HG02973 (cell line): ENCODE measurements around the gene PLCB4.

Experiments
- ATAC-seq: cut with Tn5 transposase; IDR thresholded peaks from one replicate; pipeline ENCODE4 v1.9.1; 2021; ENCODE audit warnings: moderate library complexity; ENCODE audit not compliant: unreplicated experiment

PLCB4 gene

GRCh38 chr20:9476637-9477036 is 407.8 kb downstream of the PLCB4 start:
- no peak for ATAC-seq

DNA sequence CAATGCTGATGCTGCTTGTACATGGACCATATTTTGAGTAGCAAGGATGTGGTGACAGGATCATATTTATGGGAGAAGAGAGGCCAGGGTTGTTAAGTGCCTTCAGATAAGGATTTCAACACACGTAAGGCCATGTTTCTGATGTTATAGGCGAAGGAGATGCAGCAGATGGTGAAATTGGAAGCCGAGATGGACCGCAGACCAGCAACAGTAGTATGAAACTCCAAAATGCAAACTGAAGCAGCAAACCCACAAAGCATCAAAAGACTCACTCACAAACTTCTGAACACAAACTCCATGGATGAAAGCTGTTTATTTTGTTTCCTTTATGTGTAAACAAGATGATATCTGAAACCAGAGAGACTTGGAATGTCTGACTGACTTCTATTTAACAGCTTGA is 409.9 kb downstream of the PLCB4 start:
- no peak for ATAC-seq

GRCh38 chr20:9480066-9480465 is 411.2 kb downstream of the PLCB4 start:
- ATAC-seq = no peak

- ATAC-seq = no peak
Measured at GRCh38 chr20:9482180-9482579, 413.3 kb downstream of the PLCB4 start.

GRCh38 chr20:9483131-9483530 is 414.2 kb downstream of the PLCB4 start:
- ATAC-seq = no peak

- ATAC-seq = no peak
Measured at GRCh38 chr20:9485614-9486340, 416.9 kb downstream of the PLCB4 start.

DNA sequence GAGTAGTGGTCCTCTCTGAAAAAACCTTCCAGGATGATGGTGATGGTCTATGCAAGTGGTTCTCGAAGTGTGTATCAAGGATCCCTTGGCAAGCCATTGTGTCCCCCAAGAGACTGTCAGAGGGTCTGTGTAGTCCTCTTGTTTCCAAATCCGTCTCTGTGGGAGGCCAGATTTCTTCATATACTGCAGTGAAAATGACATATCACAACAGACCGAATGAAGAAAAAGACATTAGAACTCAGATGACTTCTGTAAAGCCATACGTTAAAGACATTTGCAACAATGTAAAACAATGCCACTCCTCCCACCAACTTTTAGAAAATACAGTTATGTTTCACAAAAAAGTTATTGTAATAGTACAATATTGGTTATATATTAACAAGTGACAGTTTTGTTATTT is 418.3 kb downstream of the PLCB4 start:
- no peak for ATAC-seq

GRCh38 chr20:9488063-9488462 is 419.2 kb downstream of the PLCB4 start:
- no peak for ATAC-seq

- no peak for ATAC-seq
Measured at GRCh38 chr20:9490161-9490560, 421.3 kb downstream of the PLCB4 start.

DNA sequence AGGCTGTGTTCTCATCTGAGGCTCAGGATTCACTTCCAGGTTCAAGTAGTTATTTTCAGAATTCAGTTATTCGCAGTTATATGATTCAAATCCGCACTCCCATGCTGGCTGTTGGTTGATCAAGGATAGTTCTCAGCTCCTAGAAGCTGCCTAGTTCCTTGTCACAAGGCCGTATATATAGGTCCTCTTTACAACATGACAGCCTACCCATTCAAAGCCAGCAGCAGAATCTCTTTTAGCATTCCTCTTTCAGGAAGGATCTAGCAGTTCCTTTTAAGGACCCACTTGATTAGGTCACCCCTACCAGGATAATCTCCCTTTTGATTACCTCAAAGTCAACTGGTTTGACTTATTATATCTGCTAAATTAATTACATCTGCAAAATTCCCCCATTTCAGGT is 421.7 kb downstream of the PLCB4 start:
- no peak for ATAC-seq

GRCh38 chr20:9491324-9491723 is 422.4 kb downstream of the PLCB4 start:
- no peak for ATAC-seq

DNA sequence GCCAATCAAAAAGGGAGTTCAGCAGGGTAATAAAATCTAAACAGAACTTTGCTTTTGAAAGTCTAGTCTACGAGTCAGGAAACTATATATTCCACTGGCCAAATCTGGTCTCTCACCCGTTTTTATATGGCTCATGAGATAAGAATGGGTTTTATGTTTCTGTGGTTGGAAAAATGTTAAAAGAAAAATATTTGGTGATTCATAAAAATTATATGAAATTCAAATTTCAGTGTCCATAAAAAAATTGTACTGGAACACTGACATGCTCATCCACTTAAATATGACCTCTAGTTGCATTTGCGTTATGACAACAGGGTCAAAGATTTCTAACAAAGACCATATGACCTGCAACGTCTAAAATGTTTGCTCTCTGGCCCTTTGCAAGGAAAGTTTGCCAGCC is 423.2 kb downstream of the PLCB4 start:
- ATAC-seq = no peak

DNA sequence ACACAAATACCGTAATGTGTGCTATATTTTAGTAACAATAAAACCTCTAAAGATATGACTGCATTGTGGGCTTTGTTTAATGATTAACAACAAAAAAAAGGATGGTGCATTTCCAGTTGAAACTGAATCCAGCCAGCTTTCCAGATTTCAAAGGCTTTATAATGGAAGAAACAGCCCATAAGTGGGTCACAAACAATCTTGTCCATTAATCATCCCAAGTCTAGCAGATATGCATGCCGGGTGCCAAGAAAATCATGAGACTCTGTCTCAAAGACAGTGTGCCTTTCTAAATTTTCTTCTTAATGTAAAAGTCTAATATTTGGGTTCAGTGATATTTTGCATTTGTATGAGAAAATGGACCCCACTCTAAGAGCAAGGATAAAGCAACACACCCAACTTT is 424.9 kb downstream of the PLCB4 start:
- no peak for ATAC-seq

- ATAC-seq = no peak
Measured at GRCh38 chr20:9495701-9496100, 426.8 kb downstream of the PLCB4 start.

GRCh38 chr20:9496155-9496554 is 427.3 kb downstream of the PLCB4 start:
- ATAC-seq = no peak

DNA sequence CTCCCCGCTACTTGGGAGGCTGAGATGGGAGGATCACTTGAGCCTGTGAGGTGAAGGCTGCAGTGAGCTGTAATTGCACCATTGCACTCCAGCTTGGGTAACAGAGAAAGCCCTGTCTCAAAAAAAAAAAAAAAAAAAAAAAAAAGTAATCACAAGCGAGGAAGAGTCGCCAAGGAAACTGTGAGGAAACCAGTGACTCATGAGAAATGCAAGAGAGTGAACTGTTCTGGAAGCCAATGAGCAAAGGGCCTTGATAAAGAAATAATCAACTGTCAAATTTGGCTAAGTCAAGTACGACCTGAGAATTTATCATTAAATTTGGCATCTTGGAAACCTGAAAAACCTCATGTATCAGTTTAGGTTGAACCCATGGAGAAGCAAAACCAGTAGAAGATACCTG is 429.4 kb downstream of the PLCB4 start:
- no peak for ATAC-seq

DNA sequence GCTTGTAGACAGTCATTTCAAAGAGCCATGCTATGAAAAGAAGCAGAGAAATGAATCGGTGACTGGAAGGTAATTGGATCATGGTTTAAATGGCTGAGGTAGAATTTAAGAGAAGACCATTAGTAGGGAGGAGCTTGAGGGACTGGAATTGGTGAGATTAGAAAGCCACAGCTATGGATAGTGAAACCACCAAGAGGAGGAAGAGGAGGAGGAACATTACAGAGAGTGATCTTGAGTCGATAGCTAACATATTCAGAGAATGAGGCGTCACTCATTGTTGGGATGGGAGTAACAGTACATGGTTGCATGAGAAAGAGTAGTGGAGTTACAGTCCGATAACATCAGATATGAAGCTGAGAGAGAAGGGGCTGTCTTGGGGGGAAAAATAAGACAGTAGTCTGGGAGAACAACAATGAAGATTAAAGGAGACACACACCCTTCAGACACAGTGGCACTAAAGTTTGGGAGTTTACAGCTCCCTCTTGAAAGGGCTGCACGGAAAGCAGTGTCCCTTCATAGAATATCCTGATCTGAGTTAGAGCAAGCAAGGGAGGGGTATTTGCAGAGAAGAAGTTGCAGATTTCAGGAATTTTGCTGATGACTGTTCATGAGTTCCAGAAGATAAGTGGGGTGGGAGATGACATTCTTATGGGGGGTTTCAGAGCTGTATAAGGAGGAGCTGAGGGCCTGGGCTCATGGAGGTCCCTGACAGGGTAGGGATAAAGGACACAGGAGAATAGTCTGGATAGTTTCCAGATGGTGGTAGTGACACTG is 430.4 kb downstream of the PLCB4 start:
- no peak for ATAC-seq

GRCh38 chr20:9500121-9500520 is 431.2 kb downstream of the PLCB4 start:
- ATAC-seq = no peak

GRCh38 chr20:9501473-9501872 is 432.6 kb downstream of the PLCB4 start:
- ATAC-seq = no peak

DNA sequence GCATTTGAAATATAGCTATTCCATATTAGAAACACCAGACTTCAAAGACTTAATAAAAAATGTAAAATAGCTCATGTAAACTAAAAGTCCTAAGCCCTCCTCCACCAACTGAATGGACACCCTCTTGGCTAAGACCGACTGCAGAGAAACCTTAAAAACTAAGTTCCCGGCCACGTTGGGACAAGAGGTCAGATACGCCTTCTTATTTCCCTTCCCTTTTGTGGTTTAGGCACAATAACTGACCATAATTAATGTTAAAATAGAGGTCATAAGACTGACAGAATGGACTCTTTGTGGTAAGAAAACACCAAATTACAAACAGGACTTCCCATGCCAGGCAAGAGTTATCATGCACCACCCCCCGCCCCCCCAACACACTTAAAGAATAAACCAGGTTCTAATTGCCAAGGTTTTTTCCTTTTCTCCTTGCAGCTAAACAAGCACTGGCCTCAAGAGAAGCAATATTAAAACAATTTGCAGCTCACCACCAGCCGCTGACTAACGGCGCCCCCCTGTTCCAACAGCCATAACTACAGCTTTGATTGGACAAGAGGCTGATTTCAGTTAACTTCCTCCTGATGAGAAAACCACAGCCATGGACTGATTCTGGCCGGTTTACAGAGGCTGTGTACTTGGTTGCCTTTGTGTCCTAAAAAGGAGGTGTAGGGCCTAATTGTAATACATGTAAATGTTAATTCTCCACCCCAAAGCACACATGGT is 434.8 kb downstream of the PLCB4 start:
- no peak for ATAC-seq

DNA sequence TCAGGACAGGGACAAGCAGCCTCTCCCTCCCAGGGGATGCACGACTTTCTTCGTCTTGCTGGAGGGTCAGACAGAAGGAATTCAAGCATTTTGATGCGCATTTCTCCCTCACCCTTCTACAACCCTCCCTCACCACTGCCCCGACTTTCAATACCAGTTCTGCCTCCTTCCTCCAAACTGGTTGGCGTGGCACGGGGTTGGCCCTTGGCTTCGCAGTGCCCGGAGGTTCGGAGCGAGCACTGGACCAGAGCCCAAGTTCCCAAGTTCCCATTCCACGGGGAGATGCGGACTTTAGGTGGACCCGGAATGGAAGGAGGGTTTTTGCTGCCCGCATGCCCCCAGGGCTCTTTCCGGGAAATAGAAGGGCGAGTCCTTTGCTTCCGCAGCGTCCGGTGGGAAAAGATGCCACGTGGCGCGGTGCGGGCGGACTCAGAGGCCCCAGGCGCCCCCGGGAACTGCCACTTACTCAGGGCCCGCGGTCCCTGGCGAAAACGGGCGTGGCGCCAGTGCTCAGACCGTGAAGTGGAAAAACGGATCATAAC is 437.5 kb downstream of the PLCB4 start:
- ATAC-seq = no peak

DNA sequence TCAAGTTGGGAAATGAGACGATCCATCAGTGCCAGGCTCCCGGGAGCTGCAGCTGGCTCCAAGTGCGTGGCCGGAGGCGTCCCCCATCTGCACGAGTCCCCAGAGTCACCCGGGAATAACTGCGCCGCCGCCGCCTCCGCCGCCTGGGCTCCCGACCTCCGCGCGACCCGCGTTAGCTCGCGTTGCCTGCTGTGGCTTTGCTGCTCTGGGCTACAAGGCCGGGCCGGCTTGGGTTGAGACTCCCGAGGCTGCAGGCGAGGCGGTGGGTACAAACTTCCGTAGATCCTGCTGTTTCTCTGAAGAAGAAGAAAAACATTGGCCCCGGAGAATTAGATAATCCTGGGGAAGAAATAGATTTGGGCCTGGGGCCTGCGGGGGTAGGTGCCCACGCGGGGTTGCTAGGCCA is 438.1 kb downstream of the PLCB4 start:
- ATAC-seq = no peak
